ENCODE measurements around the gene DCANP1. TPM values are rescaled to one million over a fixed set of nuclear protein-coding genes. Genes with fewer than 3 reads are reported as not detected.
"Not testable (repeated sequence)": the region's sequence is repeated elsewhere in the genome, so short reads cannot be mapped to it uniquely, and the experiment has no call there.

Gene DCANP1
- total RNA-seq (2022) (not detected in 2 replicates), Bru-seq, nascent RNA (not detected), BruChase-seq, experiment 1, labeled RNA remaining after a 2-hour chase (not detected), BruChase-seq, experiment 2, labeled RNA remaining after a 6-hour chase (not detected)
- long read RNA-seq = 0 reads

- Mint-ChIP-seq H3K36me3 (ENCODE audit: insufficient read depth, unreplicated experiment) (no peaks in the 10 kb centered on the region), H3K4me1 (ENCODE audit: low read depth, unreplicated experiment) (no peaks in the 10 kb centered on the region), H3K9me3 (ENCODE audit: unreplicated experiment) (no peaks in the 10 kb centered on the region), H3K4me3 (ENCODE audit: unreplicated experiment) (no peak within 1 kb of the TSS), H3K27me3 (ENCODE audit: insufficient read depth, unreplicated experiment) (no peaks in the 10 kb centered on the region), H3K27ac (ENCODE audit: unreplicated experiment) (no peak within 1 kb of the TSS)
- intact Hi-C loops (cut with micrococcal nuclease; ENCODE audit: unreplicated experiment) = no loop called here
- ChIA-PET CTCF (interaction anchor here (1.2 to 2.3 kb wide), 3 partner anchors 10 to 114 kb away, joined by 3 to 9 read pairs (median 6); no protein-coding TSS in a partner anchor), POLR2A (no interaction called here)
- DNase-seq = no peak
- Histone ChIP-seq H3K4me1 (no peaks in the 10 kb centered on the region), H3K27me3 (replicated peaks; ENCODE audit: control insufficient read depth, insufficient read depth, low read length) (no peaks in the 10 kb centered on the region), H3K36me3 (ENCODE audit: control insufficient read depth, insufficient read depth, low read length) (no peaks in the 10 kb centered on the region), H3K4me3 (ENCODE audit: low read depth, low read length) (no peak within 1 kb of the TSS), H3K9me3 (no peaks in the 10 kb centered on the region)
- BruUV-seq (replicated peaks) = no TSS peak
- TF ChIP-seq CTCF (IDR thresholded peaks at IDR 0.05; ENCODE audit: insufficient read depth in 1 of 2, low read depth in 1 of 2, low read length in 1 of 2, severe bottlenecking in 1 of 2, unreplicated experiment in 1 of 2) = no peak
These were observed at the start of gene DCANP1 for GRCh38 chr5:135447298-135447929. Gene DCANP1, minus strand, starts transcription at chr5:135447348. Its CDS starts 240 bp downstream, at chr5:135447108.

- H3K27me3 Mint-ChIP-seq (ENCODE audit: insufficient read depth, unreplicated experiment); CTCF ChIA-PET; POLR2A ChIA-PET; H3K9me3 Mint-ChIP-seq (ENCODE audit: unreplicated experiment); DNase-seq; H3K27me3 ChIP-seq (replicated peaks; ENCODE audit: control insufficient read depth, insufficient read depth, low read length); H3K9me3 ChIP-seq; H3K4me3 ChIP-seq (ENCODE audit: low read depth, low read length); BruUV-seq (replicated peaks); H3K27ac Mint-ChIP-seq (ENCODE audit: unreplicated experiment); H3K36me3 ChIP-seq (ENCODE audit: control insufficient read depth, insufficient read depth, low read length); intact Hi-C loops (cut with micrococcal nuclease; ENCODE audit: unreplicated experiment); H3K4me3 Mint-ChIP-seq (ENCODE audit: unreplicated experiment); H3K36me3 Mint-ChIP-seq (ENCODE audit: insufficient read depth, unreplicated experiment): not testable (repeated sequence)
- H3K4me1 Mint-ChIP-seq (ENCODE audit: low read depth, unreplicated experiment) = peaks cover 30% of the 10 kb centered on the region
- H3K4me1 ChIP-seq = peaks cover 31% of the 10 kb centered on the region
These were observed 48.4 kb upstream of the DCANP1 start for GRCh38 chr5:135495531-135495930.

GRCh38 chr5:135494196-135494595 is 47.0 kb upstream of the DCANP1 start:
- Mint-ChIP-seq H3K36me3 (ENCODE audit: insufficient read depth, unreplicated experiment) (no peaks in the 10 kb centered on the region), H3K9me3 (ENCODE audit: unreplicated experiment) (no peaks in the 10 kb centered on the region), H3K4me3 (ENCODE audit: unreplicated experiment) (no peak overlapping the region), H3K27ac (ENCODE audit: unreplicated experiment) (no peak overlapping the region), H3K4me1 (ENCODE audit: low read depth, unreplicated experiment) (peaks cover 35% of the 10 kb centered on the region), H3K27me3 (ENCODE audit: insufficient read depth, unreplicated experiment) (no peaks in the 10 kb centered on the region)
- Histone ChIP-seq H3K36me3 (ENCODE audit: control insufficient read depth, insufficient read depth, low read length) (no peaks in the 10 kb centered on the region), H3K9me3 (no peaks in the 10 kb centered on the region), H3K27me3 (replicated peaks; ENCODE audit: control insufficient read depth, insufficient read depth, low read length) (no peaks in the 10 kb centered on the region), H3K4me3 (ENCODE audit: low read depth, low read length) (no peak overlapping the region), H3K4me1 (peaks cover 41% of the 10 kb centered on the region)
- POLR2A ChIA-PET = no interaction called here
- DNase-seq = no peak
- intact Hi-C loops (cut with micrococcal nuclease; ENCODE audit: unreplicated experiment) = no loop called here
- BruUV-seq (replicated peaks) = no TSS peak
- no peak for TF ChIP-seq CTCF (IDR thresholded peaks at IDR 0.05; ENCODE audit: insufficient read depth in 1 of 2, low read depth in 1 of 2, low read length in 1 of 2, severe bottlenecking in 1 of 2, unreplicated experiment in 1 of 2)
- CTCF ChIA-PET = interaction anchor here (1.2 kb wide), 1 partner anchor 28 kb away, joined by 4 read pairs; no protein-coding TSS in a partner anchor
